ENCODE data around the gene MAP1LC3A.

Gene MAP1LC3A

DNA sequence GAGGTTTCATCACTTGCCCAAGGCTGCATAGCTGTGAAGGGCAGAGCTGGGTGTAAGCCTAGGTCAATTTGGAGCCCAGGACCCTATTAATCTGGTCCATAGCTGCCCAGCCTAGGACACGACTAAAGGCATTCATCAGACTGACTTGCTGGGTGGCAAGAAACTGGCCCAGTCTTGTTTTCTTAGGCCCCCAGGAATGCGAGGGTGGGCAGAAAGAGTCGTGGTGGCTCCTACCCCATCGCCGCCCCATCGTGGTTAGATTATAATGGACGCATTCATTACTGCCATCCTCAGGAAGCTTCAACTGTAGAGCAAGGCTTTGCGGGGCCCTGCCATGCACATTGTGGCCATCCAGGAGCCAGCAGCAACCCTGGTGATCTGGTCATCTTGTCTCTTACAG, 26.2 kb upstream of the MAP1LC3A start:
- peak; percentile 5 to 50 for DNase-seq
- intact Hi-C loops (cut with DNase I; ENCODE audit: low total_unique reads), result no loop called here

GRCh38 chr20:34532756-34533155, 25.8 kb upstream of the MAP1LC3A start:
- no peaks in the 10 kb centered on the region for H3K9me3 ChIP-seq
- no peaks in the 10 kb centered on the region for H3K27me3 ChIP-seq
- H3K4me3 ChIP-seq, result no peak overlapping the region
- peaks cover 69 to 97% (median 87%) of the 10 kb centered on the region in 3 donors for H3K36me3 ChIP-seq
- intact Hi-C loops (cut with DNase I; ENCODE audit: low total_unique reads), result no loop called here
- TF ChIP-seq, protein P1, sequence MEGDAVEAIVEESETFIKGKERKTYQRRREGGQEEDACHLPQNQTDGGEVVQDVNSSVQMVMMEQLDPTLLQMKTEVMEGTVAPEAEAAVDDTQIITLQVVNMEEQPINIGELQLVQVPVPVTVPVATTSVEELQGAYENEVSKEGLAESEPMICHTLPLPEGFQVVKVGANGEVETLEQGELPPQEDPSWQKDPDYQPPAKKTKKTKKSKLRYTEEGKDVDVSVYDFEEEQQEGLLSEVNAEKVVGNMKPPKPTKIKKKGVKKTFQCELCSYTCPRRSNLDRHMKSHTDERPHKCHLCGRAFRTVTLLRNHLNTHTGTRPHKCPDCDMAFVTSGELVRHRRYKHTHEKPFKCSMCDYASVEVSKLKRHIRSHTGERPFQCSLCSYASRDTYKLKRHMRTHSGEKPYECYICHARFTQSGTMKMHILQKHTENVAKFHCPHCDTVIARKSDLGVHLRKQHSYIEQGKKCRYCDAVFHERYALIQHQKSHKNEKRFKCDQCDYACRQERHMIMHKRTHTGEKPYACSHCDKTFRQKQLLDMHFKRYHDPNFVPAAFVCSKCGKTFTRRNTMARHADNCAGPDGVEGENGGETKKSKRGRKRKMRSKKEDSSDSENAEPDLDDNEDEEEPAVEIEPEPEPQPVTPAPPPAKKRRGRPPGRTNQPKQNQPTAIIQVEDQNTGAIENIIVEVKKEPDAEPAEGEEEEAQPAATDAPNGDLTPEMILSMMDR (IDR thresholded peaks at IDR 0.05), result no peak
- H3K27ac ChIP-seq, result no peak overlapping the region
- DNase-seq, result peak in 1 of 2 donors; percentile 40
- H3K4me1 ChIP-seq, result peaks cover 0 to 19% (median 15%) of the 10 kb centered on the region in 4 donors

More for the DNA sequence above, 26.2 kb upstream of the MAP1LC3A start:
- H3K9me3 ChIP-seq, result no peaks in the 10 kb centered on the region
- TF ChIP-seq, protein P1 (IDR thresholded peaks at IDR 0.05), result no peak
- H3K4me3 ChIP-seq, result no peak overlapping the region
- peaks cover 0 to 23% (median 18%) of the 10 kb centered on the region in 4 donors for H3K4me1 ChIP-seq
- H3K27ac ChIP-seq, result no peak overlapping the region
- peaks cover 70 to 97% (median 87%) of the 10 kb centered on the region in 3 donors for H3K36me3 ChIP-seq
- no peaks in the 10 kb centered on the region for H3K27me3 ChIP-seq

DNA sequence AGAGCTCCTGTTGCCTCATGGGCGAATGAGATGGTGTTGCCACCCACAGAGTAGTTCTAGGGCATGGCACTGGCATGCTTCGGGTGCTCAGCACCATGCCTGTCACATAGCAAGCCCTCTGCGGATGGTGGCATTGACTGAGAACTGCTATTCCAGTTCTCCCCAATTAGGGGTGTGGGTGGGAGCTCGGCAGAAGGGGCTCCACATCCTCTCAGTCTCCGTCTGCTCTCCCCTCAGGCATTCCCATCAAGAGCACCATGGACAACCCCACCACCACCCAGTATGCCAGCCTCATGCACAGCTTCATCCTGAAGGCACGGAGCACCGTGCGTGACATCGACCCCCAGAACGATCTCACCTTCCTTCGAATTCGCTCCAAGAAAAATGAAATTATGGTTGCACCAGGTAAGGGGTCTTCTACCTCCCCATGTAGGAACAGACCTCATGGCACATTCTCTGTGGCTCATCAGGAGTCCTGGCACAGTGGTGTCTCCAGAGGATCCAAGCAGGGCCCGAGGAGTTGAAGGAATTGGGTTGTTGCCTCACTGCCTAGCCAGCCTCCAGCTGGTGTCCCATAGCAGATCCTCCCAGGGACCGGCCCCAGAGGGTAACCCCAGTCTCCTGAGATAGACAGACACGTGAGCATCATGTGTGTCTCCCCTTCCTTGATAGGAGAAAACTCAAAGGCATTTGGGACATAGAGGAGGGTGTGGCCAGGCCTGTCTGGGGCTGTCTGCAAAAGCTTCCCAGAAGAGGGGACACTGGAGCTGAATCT, 23.9 kb upstream of the MAP1LC3A start:
- no peaks in the 10 kb centered on the region for H3K9me3 ChIP-seq
- TF ChIP-seq, protein P1 (IDR thresholded peaks at IDR 0.05), result no peak
- no peaks in the 10 kb centered on the region for H3K27me3 ChIP-seq
- peaks cover 0 to 6% (median 5%) of the 10 kb centered on the region in 4 donors for H3K4me1 ChIP-seq
- intact Hi-C loops (cut with DNase I; ENCODE audit: low total_unique reads), result no loop called here
- H3K27ac ChIP-seq, result no peak overlapping the region
- H3K36me3 ChIP-seq, result peaks cover 56 to 94% (median 87%) of the 10 kb centered on the region in 3 donors
- H3K4me3 ChIP-seq, result no peak overlapping the region
- peak in 1 of 2 donors; percentile 11 for DNase-seq

DNA sequence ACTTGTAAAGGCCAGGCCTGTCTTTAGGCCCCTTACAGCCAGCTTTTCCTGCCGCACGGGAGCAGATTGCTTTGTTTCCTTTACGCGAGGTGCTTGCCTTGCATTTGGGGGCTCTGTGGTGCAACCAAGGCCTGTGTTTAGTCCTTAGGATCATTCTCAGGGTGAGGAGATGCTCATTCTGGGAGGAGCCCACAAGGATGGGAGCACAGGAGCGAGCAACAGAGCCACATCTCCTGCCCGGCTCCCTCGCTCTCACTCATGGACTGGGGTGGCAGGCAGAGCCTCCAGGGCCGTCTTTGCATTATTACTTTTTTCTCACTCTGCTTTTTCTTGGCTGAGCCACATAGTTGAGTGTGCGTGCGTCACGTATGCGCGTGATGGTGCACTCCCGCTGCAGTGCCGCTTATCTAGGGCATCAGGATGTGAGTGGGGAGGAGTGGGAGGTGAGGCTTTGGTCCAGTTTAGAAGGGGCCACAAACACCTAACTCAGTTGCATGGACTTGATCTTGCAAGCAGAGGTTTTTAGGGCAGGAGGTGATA, 23.1 kb upstream of the MAP1LC3A start:
- no peaks in the 10 kb centered on the region for H3K4me1 ChIP-seq
- no peak overlapping the region for H3K27ac ChIP-seq
- no peaks in the 10 kb centered on the region for H3K9me3 ChIP-seq
- no peak for DNase-seq
- H3K27me3 ChIP-seq, result no peaks in the 10 kb centered on the region
- no peak overlapping the region for H3K4me3 ChIP-seq
- H3K36me3 ChIP-seq, result peaks cover 58 to 94% (median 87%) of the 10 kb centered on the region in 3 donors
- TF ChIP-seq, protein P1 (IDR thresholded peaks at IDR 0.05), result no peak
- intact Hi-C loops (cut with DNase I; ENCODE audit: low total_unique reads), result no loop called here

DNA sequence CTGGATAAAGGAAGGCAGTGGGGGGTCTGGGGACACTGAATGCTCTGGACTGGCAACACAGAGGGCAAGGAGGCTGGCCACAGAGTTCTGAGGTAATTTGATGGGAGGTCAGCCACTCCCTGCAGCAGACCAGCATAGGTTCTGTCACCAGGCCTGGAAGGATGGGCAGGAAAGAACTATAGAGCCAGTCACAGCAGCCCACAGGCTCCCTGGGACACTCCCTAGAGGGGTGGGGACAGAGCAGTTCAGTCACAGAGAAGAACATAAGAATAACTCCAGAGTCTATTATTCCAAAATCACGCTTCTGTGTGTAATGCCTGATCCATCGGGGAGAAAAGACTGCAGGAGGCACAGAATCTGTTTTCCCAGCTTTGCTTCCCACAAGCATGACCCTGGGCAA, 22.7 kb upstream of the MAP1LC3A start:
- DNase-seq, result no peak
- Histone ChIP-seq H3K27me3 (no peaks in the 10 kb centered on the region), H3K9me3 (no peaks in the 10 kb centered on the region), H3K36me3 (peaks cover 63 to 94% (median 88%) of the 10 kb centered on the region in 3 donors), H3K27ac (no peak overlapping the region), H3K4me1 (no peaks in the 10 kb centered on the region), H3K4me3 (no peak overlapping the region)
- TF ChIP-seq, protein P1 (IDR thresholded peaks at IDR 0.05), result no peak
- intact Hi-C loops (cut with DNase I; ENCODE audit: low total_unique reads), result no loop called here
